ENCODE measurements around the gene EFCAB5. TPM values are rescaled to one million over a fixed set of nuclear protein-coding genes. Genes with fewer than 3 reads are reported as not detected.

The EFCAB5 gene
- total and polyA plus RNA-seq, 2 of the 8 experiments (the other 6 are each of a cell fraction or from before 2014, with no cell fraction given), result 0.05 to 0.34 TPM

- TF ChIP-seq, protein P1, sequence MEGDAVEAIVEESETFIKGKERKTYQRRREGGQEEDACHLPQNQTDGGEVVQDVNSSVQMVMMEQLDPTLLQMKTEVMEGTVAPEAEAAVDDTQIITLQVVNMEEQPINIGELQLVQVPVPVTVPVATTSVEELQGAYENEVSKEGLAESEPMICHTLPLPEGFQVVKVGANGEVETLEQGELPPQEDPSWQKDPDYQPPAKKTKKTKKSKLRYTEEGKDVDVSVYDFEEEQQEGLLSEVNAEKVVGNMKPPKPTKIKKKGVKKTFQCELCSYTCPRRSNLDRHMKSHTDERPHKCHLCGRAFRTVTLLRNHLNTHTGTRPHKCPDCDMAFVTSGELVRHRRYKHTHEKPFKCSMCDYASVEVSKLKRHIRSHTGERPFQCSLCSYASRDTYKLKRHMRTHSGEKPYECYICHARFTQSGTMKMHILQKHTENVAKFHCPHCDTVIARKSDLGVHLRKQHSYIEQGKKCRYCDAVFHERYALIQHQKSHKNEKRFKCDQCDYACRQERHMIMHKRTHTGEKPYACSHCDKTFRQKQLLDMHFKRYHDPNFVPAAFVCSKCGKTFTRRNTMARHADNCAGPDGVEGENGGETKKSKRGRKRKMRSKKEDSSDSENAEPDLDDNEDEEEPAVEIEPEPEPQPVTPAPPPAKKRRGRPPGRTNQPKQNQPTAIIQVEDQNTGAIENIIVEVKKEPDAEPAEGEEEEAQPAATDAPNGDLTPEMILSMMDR (IDR thresholded peaks at IDR 0.05; ENCODE audit: control extremely low read depth in 1 of 3, insufficient read depth in 1 of 3, low read depth in 1 of 3, low read length in 3 of 3), result no peak
- TF ChIP-seq KDM1A (IDR thresholded peaks at IDR 0.05; ENCODE audit: borderline replicate concordance, low read length) (no peak), POU5F1 (IDR thresholded peaks at IDR 0.05; ENCODE audit: low read depth, low read length) (no peak), BRCA1 (IDR thresholded peaks at IDR 0.05; ENCODE audit: low read depth, low read length) (no peak), CHD7 (IDR thresholded peaks at IDR 0.05; ENCODE audit: insufficient replicate concordance, low read length) (no peak)
These were observed 64.4 kb downstream of the EFCAB5 start (continued) for GRCh38 chr17:30005709-30006320.
